Fibroblast of lung (primary cell): ENCODE results near the gene GAD1.

ENCODE experiments used
- EZH2 ChIP-seq: IDR thresholded peaks from 2 replicates; pipeline ENCODE4 v1.5.1; 2012; ENCODE audit warnings: low read length, control low read depth, mild to moderate bottlenecking; ENCODE audit errors: missing control alignments
- TF ChIP-seq, protein P1 (sequence below), 2 donors: IDR thresholded peaks in 1 of 2; conservative IDR thresholded peaks in 1 of 2; 1 replicate in 1 of 2; 2 replicates in 1 of 2; pipeline ENCODE4 v1.5.1; 2011 to 2012; ENCODE audit warnings: low read length in 2 of 2, control low read depth in 1 of 2, inconsistent platforms in 1 of 2, low read depth in 1 of 2, mild to moderate bottlenecking in 1 of 2

DNA sequence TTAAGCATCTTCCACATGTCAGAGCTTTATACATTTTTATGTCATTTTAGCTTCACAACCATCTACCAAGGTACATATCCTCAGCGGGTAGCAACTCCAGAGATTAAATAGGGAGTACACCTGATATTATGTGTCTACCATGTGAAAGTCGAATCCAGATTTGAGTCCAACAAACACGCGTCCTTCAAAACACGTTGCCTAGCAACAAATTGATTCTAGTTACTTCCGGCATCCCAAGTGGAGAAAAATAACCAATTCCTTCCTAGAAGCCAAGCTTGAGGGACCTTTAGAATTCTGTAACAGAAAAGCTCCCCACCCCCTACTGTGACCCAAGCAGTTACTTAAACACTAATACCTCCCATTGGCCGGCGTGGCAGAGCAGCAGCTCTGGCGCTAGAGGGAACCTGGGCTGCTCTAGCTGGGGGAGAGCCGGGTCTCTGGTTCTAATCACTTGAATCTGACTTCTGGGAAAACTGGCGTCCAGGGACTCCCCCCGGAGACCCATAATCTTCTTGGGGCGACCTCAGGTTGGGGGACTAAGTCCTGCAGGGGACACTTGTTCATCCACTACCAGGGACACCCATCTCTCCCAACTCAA is 46.6 kb upstream of the GAD1 start, which contains the start of gene ERICH2:
- TF ChIP-seq, protein P1, sequence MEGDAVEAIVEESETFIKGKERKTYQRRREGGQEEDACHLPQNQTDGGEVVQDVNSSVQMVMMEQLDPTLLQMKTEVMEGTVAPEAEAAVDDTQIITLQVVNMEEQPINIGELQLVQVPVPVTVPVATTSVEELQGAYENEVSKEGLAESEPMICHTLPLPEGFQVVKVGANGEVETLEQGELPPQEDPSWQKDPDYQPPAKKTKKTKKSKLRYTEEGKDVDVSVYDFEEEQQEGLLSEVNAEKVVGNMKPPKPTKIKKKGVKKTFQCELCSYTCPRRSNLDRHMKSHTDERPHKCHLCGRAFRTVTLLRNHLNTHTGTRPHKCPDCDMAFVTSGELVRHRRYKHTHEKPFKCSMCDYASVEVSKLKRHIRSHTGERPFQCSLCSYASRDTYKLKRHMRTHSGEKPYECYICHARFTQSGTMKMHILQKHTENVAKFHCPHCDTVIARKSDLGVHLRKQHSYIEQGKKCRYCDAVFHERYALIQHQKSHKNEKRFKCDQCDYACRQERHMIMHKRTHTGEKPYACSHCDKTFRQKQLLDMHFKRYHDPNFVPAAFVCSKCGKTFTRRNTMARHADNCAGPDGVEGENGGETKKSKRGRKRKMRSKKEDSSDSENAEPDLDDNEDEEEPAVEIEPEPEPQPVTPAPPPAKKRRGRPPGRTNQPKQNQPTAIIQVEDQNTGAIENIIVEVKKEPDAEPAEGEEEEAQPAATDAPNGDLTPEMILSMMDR (conservative IDR thresholded peaks at IDR 0.05 in 1 of 2, IDR thresholded peaks at IDR 0.05 in 1 of 2; ENCODE audit: low read depth in 1 of 2, low read length in 2 of 2) = peak; percentile 30 to 39
- no peak for TF ChIP-seq EZH2
